ENCODE results near the gene SYNPO.
A peak's percentile ranks its signal among the peaks of the same experiment; 100 is the strongest.

The SYNPO gene, protein sequence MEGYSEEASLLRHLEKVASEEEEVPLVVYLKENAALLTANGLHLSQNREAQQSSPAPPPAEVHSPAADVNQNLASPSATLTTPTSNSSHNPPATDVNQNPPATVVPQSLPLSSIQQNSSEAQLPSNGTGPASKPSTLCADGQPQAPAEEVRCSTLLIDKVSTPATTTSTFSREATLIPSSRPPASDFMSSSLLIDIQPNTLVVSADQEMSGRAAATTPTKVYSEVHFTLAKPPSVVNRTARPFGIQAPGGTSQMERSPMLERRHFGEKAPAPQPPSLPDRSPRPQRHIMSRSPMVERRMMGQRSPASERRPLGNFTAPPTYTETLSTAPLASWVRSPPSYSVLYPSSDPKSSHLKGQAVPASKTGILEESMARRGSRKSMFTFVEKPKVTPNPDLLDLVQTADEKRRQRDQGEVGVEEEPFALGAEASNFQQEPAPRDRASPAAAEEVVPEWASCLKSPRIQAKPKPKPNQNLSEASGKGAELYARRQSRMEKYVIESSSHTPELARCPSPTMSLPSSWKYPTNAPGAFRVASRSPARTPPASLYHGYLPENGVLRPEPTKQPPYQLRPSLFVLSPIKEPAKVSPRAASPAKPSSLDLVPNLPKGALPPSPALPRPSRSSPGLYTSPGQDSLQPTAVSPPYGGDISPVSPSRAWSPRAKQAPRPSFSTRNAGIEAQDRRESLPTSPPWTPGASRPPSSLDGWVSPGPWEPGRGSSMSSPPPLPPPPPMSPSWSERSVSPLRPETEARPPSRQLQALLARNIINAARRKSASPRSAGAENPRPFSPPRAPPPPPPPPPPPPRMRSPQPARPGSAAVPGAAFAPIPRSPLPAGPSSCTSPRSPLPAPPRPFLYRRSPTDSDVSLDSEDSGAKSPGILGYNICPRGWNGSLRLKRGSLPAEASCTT

DNA sequence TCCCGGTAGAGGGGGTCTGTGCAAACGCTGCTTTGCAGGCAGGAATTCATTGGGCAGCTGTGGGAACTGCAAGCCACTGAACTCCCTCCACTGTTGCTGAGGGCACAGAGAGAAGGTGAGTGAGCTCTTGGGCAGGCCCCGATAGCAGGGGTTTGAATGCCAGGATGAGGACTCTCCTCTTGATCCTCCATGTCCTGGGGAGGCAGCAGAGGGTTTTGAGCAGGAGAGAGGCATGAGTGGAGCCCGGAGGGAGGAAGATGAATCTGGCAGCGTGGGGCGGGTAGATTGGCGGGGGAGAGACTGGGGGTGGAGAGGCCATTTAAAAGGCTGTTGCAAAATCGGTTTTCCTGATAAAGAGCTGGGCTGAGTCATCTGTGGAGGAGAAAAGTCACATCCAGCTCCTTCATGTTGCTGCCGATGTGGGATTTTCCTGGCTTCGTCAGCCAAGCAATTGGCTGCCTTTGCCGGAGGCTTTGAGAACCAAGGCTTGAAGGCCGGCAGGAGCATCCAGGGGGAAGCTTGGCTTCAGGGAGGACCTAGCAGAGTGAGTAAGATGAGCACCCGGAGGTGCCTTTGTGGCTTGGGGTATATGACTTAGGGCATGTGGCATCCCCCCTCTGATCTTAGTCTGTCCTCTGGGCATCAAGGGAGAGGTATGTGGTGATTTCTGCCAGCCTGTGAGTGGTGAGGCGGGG lies at the start of gene SYNPO:
Gene SYNPO, plus strand, starts transcription at position 350 of the 695 bp plus-strand sequence. CDS start 7,616 bp downstream, outside the sequence.
- TF ChIP-seq, protein P1, sequence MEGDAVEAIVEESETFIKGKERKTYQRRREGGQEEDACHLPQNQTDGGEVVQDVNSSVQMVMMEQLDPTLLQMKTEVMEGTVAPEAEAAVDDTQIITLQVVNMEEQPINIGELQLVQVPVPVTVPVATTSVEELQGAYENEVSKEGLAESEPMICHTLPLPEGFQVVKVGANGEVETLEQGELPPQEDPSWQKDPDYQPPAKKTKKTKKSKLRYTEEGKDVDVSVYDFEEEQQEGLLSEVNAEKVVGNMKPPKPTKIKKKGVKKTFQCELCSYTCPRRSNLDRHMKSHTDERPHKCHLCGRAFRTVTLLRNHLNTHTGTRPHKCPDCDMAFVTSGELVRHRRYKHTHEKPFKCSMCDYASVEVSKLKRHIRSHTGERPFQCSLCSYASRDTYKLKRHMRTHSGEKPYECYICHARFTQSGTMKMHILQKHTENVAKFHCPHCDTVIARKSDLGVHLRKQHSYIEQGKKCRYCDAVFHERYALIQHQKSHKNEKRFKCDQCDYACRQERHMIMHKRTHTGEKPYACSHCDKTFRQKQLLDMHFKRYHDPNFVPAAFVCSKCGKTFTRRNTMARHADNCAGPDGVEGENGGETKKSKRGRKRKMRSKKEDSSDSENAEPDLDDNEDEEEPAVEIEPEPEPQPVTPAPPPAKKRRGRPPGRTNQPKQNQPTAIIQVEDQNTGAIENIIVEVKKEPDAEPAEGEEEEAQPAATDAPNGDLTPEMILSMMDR (conservative IDR thresholded peaks at IDR 0.05; ENCODE audit: control insufficient read depth, insufficient read depth, low read depth, low read length) = peak; percentile 6
- peak within 1 kb of the TSS; percentile 17 for H3K4me3 ChIP-seq (ENCODE audit: control insufficient read depth, low read depth, low read length)
- peak; percentile 98 for DNase-seq (ENCODE audit: low read depth)

GRCh38 chr5:150590979-150591695 lies 49.3 kb upstream of the SYNPO start:
- no peak for DNase-seq (ENCODE audit: low read depth)
- H3K4me3 ChIP-seq (ENCODE audit: control insufficient read depth, low read depth, low read length) = no peak overlapping the region
- TF ChIP-seq, protein P1 (conservative IDR thresholded peaks at IDR 0.05; ENCODE audit: control insufficient read depth, insufficient read depth, low read depth, low read length) = no peak

- DNase-seq (ENCODE audit: low read depth) = no peak
- TF ChIP-seq, protein P1 (conservative IDR thresholded peaks at IDR 0.05; ENCODE audit: control insufficient read depth, insufficient read depth, low read depth, low read length) = no peak
- no peak overlapping the region for H3K4me3 ChIP-seq (ENCODE audit: control insufficient read depth, low read depth, low read length)
Observed at GRCh38 chr5:150593593-150593992, 46.9 kb upstream of the SYNPO start.

- DNase-seq (ENCODE audit: low read depth) = no peak
- TF ChIP-seq, protein P1 (conservative IDR thresholded peaks at IDR 0.05; ENCODE audit: control insufficient read depth, insufficient read depth, low read depth, low read length) = no peak
- no peak overlapping the region for H3K4me3 ChIP-seq (ENCODE audit: control insufficient read depth, low read depth, low read length)
Observed at GRCh38 chr5:150593996-150594395, 46.5 kb upstream of the SYNPO start.

GRCh38 chr5:150595466-150596031 lies 44.9 kb upstream of the SYNPO start:
- DNase-seq (ENCODE audit: low read depth) = no peak
- TF ChIP-seq, protein P1 (conservative IDR thresholded peaks at IDR 0.05; ENCODE audit: control insufficient read depth, insufficient read depth, low read depth, low read length) = no peak
- H3K4me3 ChIP-seq (ENCODE audit: control insufficient read depth, low read depth, low read length) = no peak overlapping the region

Measured in fibroblast of mammary gland (primary cell).